HCT116 (cell line): ENCODE data around the gene WDR5. TPM values are rescaled to one million over a fixed set of nuclear protein-coding genes. Genes with fewer than 3 reads are reported as not detected.

Source experiments
- ATAC-seq: fragments of 200-7000 bp; cut with Tn5 transposase; 2 replicates; pipeline ENCODE4 v1.9.1; 2020; ENCODE audit warnings: mild to moderate bottlenecking, moderate library complexity
- BruUV-seq: library from RNA; stranded (reverse); fragments of 400-500 nt; replicated peaks from 2 replicates; lab custom pipeline; 2021; lab: Mats Ljungman, UMichigan
- CTCF ChIA-PET: fragments of 300-600 bp; sonication (Branson Sonifier 250); formaldehyde crosslinking; loops from one replicate; lab custom pipeline; 2021; ENCODE audit warnings: antibody characterized with exemption; lab: Charles Lee
- POLR2A ChIA-PET: fragments of 300-600, 350-600 bp; sonication (Branson Sonifier 250); formaldehyde crosslinking; loops from one replicate; lab custom pipeline; 2021; ENCODE audit warnings: antibody characterized with exemption; lab: Charles Lee
- RAD21 ChIA-PET, 2 experiments: fragments of 300-600 bp; sonication (Branson Sonifier 250); formaldehyde crosslinking; loops; one replicate each; lab custom pipeline; 2023; ENCODE audit warnings: low total read pairs in 2 of 2; ENCODE audit not compliant: uncharacterized antibody in 2 of 2, unreplicated experiment in 2 of 2, low non-redundant PET in 1 of 2; lab: Charles Lee
- DNase-seq: peaks from one replicate; pipeline ENCODE4 v3.0.0-alpha.2; 2010; ENCODE audit warnings: low read depth, low spot score
- H2AFZ ChIP-seq: fragments of 200-600 bp; shearing (Covaris generic), sonication (generic); 2 replicates; pipeline ENCODE4 v1.6.1; 2017; ENCODE audit warnings: low read depth, mixed run types, mixed read lengths, antibody characterized with exemption, low read length; ENCODE audit not compliant: poor library complexity, severe bottlenecking
- H3K27ac ChIP-seq: 2 replicates; pipeline ENCODE4 v1.5.1; 2012; ENCODE audit warnings: low read depth, low read length
- H3K27me3 ChIP-seq: fragments of 200-600 bp; sonication (generic); 2 replicates; pipeline ENCODE4 v1.6.1; 2016; ENCODE audit warnings: mixed run types, low read length, mixed read lengths; ENCODE audit not compliant: insufficient read depth
- H3K36me3 ChIP-seq, 2 experiments: fragments of 200-500 bp in 1 of 2; fragments of 200-600 bp in 1 of 2; sonication (Bioruptor generic) in 1 of 2; sonication (generic) in 1 of 2; 2 replicates each; pipeline versions ENCODE4 v1.5.1 to v1.6.1; 2014 to 2016; ENCODE audit warnings: low read length in 2 of 2, inconsistent platforms in 1 of 2, mixed read lengths in 1 of 2, mixed run types in 1 of 2; ENCODE audit not compliant: insufficient read depth in 2 of 2, control insufficient read depth in 1 of 2
- H3K4me1 ChIP-seq, 2 experiments: fragments of 200-600 bp in 1 of 2; sonication (generic) in 1 of 2; 2 replicates each; pipeline versions ENCODE4 v1.5.1 to v1.6.1; 2012 to 2017; ENCODE audit warnings: low read length in 2 of 2, inconsistent platforms in 1 of 2, mild to moderate bottlenecking in 1 of 2, mixed read lengths in 1 of 2, mixed run types in 1 of 2, moderate library complexity in 1 of 2; ENCODE audit not compliant: insufficient read depth in 2 of 2, control insufficient read depth in 1 of 2
- H3K4me2 ChIP-seq: fragments of 200-600 bp; sonication (generic); 2 replicates; pipeline ENCODE4 v1.6.1; 2017; ENCODE audit warnings: mixed run types, low read length, mixed read lengths
- H3K4me3 ChIP-seq, 2 experiments: fragments of 200-600 bp in 1 of 2; sonication (generic) in 1 of 2; replicated peaks in 1 of 2; 2 replicates each; pipeline ENCODE4 v1.5.1; 2011 to 2016; ENCODE audit warnings: low read length in 2 of 2, control low read depth in 1 of 2, low read depth in 1 of 2, mild to moderate bottlenecking in 1 of 2, mixed read lengths in 1 of 2, mixed run types in 1 of 2
- H3K79me2 ChIP-seq: fragments of 200-600 bp; sonication (generic); 2 replicates; pipeline ENCODE4 v1.6.1; 2017; ENCODE audit warnings: mild to moderate bottlenecking, mixed run types, low read length, moderate library complexity, mixed read lengths; ENCODE audit not compliant: insufficient read depth
- H3K9ac ChIP-seq: fragments of 200-600 bp; sonication (generic); 2 replicates; pipeline ENCODE4 v1.6.1; 2016; ENCODE audit warnings: low read length, mixed read lengths
- H3K9me2 ChIP-seq: fragments of 200-600 bp; sonication (generic), shearing (Covaris generic); 2 replicates; pipeline ENCODE4 v1.6.1; 2017; ENCODE audit warnings: mixed run types, mild to moderate bottlenecking, moderate library complexity; ENCODE audit not compliant: insufficient read depth
- H3K9me3 ChIP-seq, 2 experiments: fragments of 200-500 bp in 1 of 2; fragments of 200-600 bp in 1 of 2; sonication (Bioruptor generic) in 1 of 2; sonication (generic) in 1 of 2; 2 replicates each; pipeline ENCODE4 v1.6.1; 2014 to 2017; ENCODE audit warnings: low read length in 2 of 2, mixed read lengths in 2 of 2, inconsistent platforms in 1 of 2, low read depth in 1 of 2, mild to moderate bottlenecking in 1 of 2, mixed run types in 1 of 2, moderate library complexity in 1 of 2; ENCODE audit not compliant: control insufficient read depth in 1 of 2, insufficient read depth in 1 of 2
- H4K20me1 ChIP-seq: fragments of 200-600 bp; sonication (generic), shearing (Covaris generic); 2 replicates; pipeline ENCODE4 v1.6.1; 2017; ENCODE audit warnings: mixed run types, mild to moderate bottlenecking, moderate library complexity; ENCODE audit not compliant: insufficient read depth
- CBX3 ChIP-seq: IDR thresholded peaks from 2 replicates; pipeline ENCODE4 v1.6.1; 2012; ENCODE audit warnings: low read depth
- CEBPB ChIP-seq: IDR thresholded peaks from 2 replicates; pipeline ENCODE4 v1.6.1; 2012; ENCODE audit warnings: low read depth
- EGR1 ChIP-seq: IDR thresholded peaks from 2 replicates; pipeline ENCODE4 v1.6.1; 2012; ENCODE audit warnings: low read depth
- ELF1 ChIP-seq: IDR thresholded peaks from 2 replicates; pipeline ENCODE4 v1.6.1; 2012; ENCODE audit warnings: low read depth, borderline replicate concordance
- EZH2 ChIP-seq: fragments of 200-600 bp; sonication (generic); IDR thresholded peaks from 2 replicates; pipeline ENCODE4 v1.6.1; 2017; ENCODE audit warnings: antibody characterized with exemption, mixed run types
- EZH2phosphoT487 ChIP-seq: fragments of 200-600 bp; IDR thresholded peaks from 2 replicates; pipeline ENCODE4 v1.6.1; 2018; ENCODE audit warnings: antibody characterized with exemption, borderline replicate concordance
- POLR2A ChIP-seq: IDR thresholded peaks from 2 replicates; pipeline ENCODE4 v1.7.0; 2011; ENCODE audit warnings: borderline replicate concordance; ENCODE audit not compliant: insufficient read depth, insufficient read length; ENCODE audit errors: extremely low read depth
- REST ChIP-seq: IDR thresholded peaks from 2 replicates; pipeline ENCODE4 v1.6.1; 2012; ENCODE audit warnings: low read depth
- TCF7L2 ChIP-seq: IDR thresholded peaks from 2 replicates; pipeline ENCODE4 v1.7.0; 2011; ENCODE audit warnings: borderline replicate concordance, inconsistent platforms; ENCODE audit not compliant: insufficient read depth, insufficient read length; ENCODE audit errors: extremely low read depth
- YY1 ChIP-seq: IDR thresholded peaks from 2 replicates; pipeline ENCODE4 v1.6.1; 2011; ENCODE audit warnings: low read length, low read depth, moderate library complexity, mild to moderate bottlenecking; ENCODE audit not compliant: insufficient replicate concordance; ENCODE audit errors: extremely low read depth
- ZNF274 ChIP-seq: fragments of 200-500 bp; sonication (Bioruptor generic); IDR thresholded peaks from 2 replicates; pipeline ENCODE4 v1.6.1; 2014; ENCODE audit warnings: mild to moderate bottlenecking, low read depth, low read length, inconsistent platforms
- intact Hi-C: fragments of 100-400 bp; cut with micrococcal nuclease; formaldehyde crosslinking; loops from 2 replicates; pipeline ENCODE4 v1.10.0; 2022
- total RNA-seq: library from RNA; stranded (reverse); gene quantifications from one replicate; pipeline ENCODE4 v1.2.1, GENCODE V29; 2021; ENCODE audit not compliant: unreplicated experiment
- TF ChIP-seq, protein P1 (sequence below): IDR thresholded peaks from 2 replicates; pipeline ENCODE4 v1.6.1; 2012
- TF ChIP-seq, protein P2 (sequence below): IDR thresholded peaks from 2 replicates; pipeline ENCODE4 v1.6.1; 2012

The WDR5 gene
- total RNA-seq, 1 experiment from 2014 or later: 55.8 TPM

GRCh38 chr9:134192951-134193731, 57.3 kb downstream of the WDR5 start:
- ATAC-seq: no peak
- no peak overlapping the region for H3K4me3 ChIP-seq
- ChIA-PET RAD21 (no interaction called here), POLR2A (no interaction called here), CTCF (no interaction called here)
- no peaks in the 10 kb centered on the region for H3K79me2 ChIP-seq
- no peaks in the 10 kb centered on the region for H3K27me3 ChIP-seq
- no peak overlapping the region for H3K4me2 ChIP-seq
- H4K20me1 ChIP-seq: no peaks in the 10 kb centered on the region
- intact Hi-C loops: no loop called here
- H3K9me2 ChIP-seq: no peaks in the 10 kb centered on the region
- no peaks in the 10 kb centered on the region for H3K9me3 ChIP-seq
- H3K9ac ChIP-seq: no peak overlapping the region
- no peak overlapping the region for H2AFZ ChIP-seq
- no peaks in the 10 kb centered on the region for H3K4me1 ChIP-seq
- DNase-seq: no peak
- no TSS peak for BruUV-seq
- H3K36me3 ChIP-seq: no peaks in the 10 kb centered on the region
- no peak overlapping the region for H3K27ac ChIP-seq
- TF ChIP-seq EZH2phosphoT487 (no peak), ELF1 (no peak), CEBPB (no peak), TCF7L2 (no peak), CBX3 (no peak), YY1 (no peak)
- TF ChIP-seq, protein P1, sequence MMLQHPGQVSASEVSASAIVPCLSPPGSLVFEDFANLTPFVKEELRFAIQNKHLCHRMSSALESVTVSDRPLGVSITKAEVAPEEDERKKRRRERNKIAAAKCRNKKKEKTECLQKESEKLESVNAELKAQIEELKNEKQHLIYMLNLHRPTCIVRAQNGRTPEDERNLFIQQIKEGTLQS: no peak
- TF ChIP-seq, protein P2, sequence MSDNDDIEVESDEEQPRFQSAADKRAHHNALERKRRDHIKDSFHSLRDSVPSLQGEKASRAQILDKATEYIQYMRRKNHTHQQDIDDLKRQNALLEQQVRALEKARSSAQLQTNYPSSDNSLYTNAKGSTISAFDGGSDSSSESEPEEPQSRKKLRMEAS: no peak
- TF ChIP-seq, all 23 proteins: peak for 0

DNA sequence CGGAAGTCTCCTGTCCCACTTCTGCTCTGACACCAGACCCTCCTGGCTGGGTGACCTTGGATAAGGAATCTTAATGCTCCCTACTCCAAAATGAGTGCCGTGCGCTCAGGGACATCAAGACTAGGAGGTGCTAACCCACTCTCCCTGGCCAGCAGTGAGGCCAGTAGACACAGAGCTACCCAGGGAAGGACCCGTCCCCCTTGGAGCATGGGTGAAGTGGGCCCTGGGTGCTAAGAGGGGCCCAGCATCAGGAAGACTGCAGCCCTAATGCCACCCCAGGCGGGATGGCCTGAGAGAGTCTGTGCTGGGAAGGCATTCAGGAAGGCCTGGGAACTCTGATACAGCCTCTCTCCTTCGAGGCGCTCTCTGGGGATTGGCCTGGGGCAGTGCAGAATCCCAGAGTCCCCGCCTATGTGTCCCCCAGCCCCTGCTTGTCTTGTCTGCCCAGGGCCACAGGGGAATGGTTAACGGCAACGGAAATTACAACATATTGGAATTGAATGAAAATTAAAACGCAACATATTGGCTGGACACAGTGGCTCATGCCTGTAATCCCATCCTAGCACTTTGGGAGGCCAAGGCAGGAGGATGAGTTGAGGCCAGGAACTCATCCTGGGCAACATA, 58.1 kb downstream of the WDR5 start:
- ChIA-PET POLR2A (no interaction called here), CTCF (no interaction called here), RAD21 (no interaction called here)
- H3K9me3 ChIP-seq: no peaks in the 10 kb centered on the region
- H3K4me3 ChIP-seq: no peak overlapping the region
- no peaks in the 10 kb centered on the region for H3K4me1 ChIP-seq
- no TSS peak for BruUV-seq
- intact Hi-C loops: no loop called here
- no peaks in the 10 kb centered on the region for H3K36me3 ChIP-seq
- no peak overlapping the region for H2AFZ ChIP-seq
- H3K4me2 ChIP-seq: no peak overlapping the region
- no peaks in the 10 kb centered on the region for H4K20me1 ChIP-seq
- H3K9ac ChIP-seq: no peak overlapping the region
- no peak for DNase-seq
- H3K27me3 ChIP-seq: no peaks in the 10 kb centered on the region
- H3K9me2 ChIP-seq: no peaks in the 10 kb centered on the region
- no peak overlapping the region for H3K27ac ChIP-seq
- no peaks in the 10 kb centered on the region for H3K79me2 ChIP-seq
- no peak for ATAC-seq
- TF ChIP-seq ELF1 (no peak), ZNF274 (no peak), EZH2 (no peak), TCF7L2 (no peak), CBX3 (no peak), POLR2A (no peak), EZH2phosphoT487 (no peak), REST (no peak), EGR1 (no peak)
